Measurements from ENCODE around the gene KHK.

- TF ChIP-seq EP300 (IDR thresholded peaks at IDR 0.05; ENCODE audit: borderline replicate concordance in 1 of 2, low read depth in 1 of 2, low read length in 1 of 2) (no peak), IRF3 (IDR thresholded peaks at IDR 0.05; ENCODE audit: low read depth, low read length) (no peak), SMC3 (IDR thresholded peaks at IDR 0.05; ENCODE audit: low read depth, low read length) (no peak), FOXM1 (IDR thresholded peaks at IDR 0.05; ENCODE audit: low read depth) (no peak), YY1 (IDR thresholded peaks at IDR 0.05; ENCODE audit: low read depth) (no peak), POLR2AphosphoS5 (IDR thresholded peaks at IDR 0.05; ENCODE audit: low read depth, low read length) (no peak), CTCF (IDR thresholded peaks at IDR 0.05) (no peak), PBX3 (IDR thresholded peaks at IDR 0.05) (no peak), RXRA (IDR thresholded peaks at IDR 0.05; ENCODE audit: borderline replicate concordance, low read depth) (no peak), FOSL2 (IDR thresholded peaks at IDR 0.05; ENCODE audit: borderline replicate concordance, low read depth) (no peak), NFIC (IDR thresholded peaks at IDR 0.05; ENCODE audit: borderline replicate concordance) (no peak), MAX (IDR thresholded peaks at IDR 0.05; ENCODE audit: low read depth) (no peak)
These were observed 47.1 kb upstream of the KHK start for GRCh38 chr2:27039426-27039825.

Measured in SK-N-SH (cell line).